ENCODE results near the gene TRIM44.

Gene TRIM44

DNA sequence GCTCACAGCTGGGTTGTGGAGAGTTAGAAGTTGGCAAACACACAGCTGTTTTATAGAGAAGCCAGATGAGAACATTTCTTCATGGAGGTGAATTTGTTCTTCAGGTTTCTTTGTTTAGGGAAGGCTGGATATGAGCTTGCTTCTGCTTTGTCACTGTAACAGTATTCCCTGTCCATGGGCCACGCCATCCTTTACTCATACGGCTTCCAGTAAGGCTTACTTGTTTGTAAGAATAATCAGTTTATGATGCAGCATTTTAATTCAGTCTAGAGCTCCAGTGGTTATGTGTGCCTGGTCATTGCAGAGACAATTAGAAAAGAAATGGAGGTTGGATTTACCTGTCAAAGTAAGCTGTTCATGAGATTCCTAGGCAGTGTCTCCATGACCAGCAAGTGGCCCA lies 131.8 kb downstream of the TRIM44 start:
- DNase-seq = no peak

DNA sequence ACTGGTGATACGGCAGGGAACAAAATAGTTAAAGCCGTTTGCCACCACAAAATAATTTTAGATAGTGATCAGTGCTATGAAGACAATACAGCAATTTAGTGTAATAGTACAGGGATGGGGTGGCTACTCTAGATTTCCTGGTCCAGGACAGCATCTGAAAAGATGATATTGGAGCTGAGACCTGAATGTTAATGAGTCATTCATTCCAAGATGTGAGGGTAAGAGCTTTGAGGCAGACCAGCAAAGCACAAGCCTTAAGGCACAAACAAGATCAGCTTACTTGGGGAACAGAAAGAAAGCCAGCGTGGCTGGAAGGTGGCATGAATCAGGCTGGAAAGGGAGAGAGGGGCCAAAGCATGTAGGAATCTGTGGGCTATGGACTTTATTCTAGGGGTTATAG lies 132.3 kb downstream of the TRIM44 start:
- no peak for DNase-seq

DNA sequence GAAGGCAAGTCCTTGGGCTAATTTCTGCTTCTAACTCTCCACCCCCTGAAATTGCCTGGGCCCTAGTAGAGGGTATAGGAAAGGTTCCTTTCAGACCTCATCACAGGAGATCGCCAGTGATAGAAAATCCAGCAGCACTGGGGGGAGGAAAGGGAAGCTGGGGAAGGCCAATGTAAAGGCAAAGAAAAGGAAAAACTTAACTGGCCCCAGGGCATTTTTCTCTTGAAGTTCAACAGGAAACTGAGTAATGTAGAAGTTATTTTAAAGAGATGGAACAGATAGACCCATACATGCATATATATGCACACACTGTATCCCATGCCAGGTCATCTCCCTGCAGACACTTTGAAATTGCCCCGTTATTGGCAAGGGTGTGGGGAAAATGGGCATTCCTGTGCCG lies 134.0 kb downstream of the TRIM44 start:
- no peak for DNase-seq

DNA sequence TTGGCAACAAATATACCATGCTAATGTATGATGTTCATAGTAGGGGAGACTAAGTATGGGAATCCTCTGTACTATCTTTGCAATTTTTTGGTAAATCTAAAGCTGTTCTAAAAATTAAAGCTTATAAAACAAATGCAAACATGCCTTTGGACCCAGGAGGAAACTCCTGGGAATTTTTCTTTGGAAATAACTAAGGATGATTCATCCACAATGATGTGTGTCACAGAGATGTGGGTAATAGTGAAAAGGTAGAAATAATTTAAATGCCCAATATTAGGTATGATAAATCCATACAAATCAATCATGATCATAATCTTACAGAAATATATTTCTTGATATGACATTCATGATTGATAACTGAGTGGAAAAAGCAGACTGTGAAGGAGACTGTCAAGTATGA lies 135.8 kb downstream of the TRIM44 start:
- DNase-seq = no peak

DNA sequence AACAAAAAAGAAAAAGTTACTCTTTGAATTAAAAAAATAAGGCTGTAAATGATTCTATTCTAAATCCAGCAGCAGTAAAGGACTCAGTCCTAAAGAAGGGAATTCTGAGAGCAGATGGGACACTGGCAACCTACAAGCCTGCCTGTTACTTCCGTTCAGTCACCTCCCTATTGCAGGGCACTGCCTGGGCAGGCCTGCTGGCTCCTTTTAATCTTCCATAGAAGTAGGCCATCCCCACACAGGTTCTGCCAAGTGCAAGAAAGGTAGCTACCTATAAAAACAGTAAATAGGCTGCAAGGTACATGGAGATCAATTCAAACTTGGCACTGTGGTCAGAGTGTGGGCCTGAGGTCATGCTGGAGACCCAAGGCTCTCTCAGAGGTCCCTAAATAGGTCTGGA lies 136.4 kb downstream of the TRIM44 start:
- no peak for DNase-seq

DNA sequence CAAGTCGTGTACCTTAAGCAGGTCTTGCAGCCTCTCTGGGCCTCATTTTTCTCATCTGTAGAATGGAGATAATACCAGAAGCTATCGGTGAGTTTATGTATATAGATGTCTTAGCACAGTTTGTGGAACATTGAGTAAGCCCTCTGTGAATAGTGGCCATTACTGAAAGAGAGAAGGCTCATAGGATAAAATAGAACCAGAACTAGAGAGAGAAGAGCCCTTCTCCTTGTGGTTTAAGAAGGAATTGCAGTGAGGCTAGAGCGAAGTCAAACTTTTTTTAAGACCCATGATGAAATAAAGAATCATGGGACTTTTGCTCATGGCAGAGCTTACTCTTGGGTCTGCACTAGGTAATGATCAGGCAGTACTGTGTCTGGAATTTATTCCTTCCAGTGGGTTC lies 137.1 kb downstream of the TRIM44 start:
- no peak for DNase-seq

DNA sequence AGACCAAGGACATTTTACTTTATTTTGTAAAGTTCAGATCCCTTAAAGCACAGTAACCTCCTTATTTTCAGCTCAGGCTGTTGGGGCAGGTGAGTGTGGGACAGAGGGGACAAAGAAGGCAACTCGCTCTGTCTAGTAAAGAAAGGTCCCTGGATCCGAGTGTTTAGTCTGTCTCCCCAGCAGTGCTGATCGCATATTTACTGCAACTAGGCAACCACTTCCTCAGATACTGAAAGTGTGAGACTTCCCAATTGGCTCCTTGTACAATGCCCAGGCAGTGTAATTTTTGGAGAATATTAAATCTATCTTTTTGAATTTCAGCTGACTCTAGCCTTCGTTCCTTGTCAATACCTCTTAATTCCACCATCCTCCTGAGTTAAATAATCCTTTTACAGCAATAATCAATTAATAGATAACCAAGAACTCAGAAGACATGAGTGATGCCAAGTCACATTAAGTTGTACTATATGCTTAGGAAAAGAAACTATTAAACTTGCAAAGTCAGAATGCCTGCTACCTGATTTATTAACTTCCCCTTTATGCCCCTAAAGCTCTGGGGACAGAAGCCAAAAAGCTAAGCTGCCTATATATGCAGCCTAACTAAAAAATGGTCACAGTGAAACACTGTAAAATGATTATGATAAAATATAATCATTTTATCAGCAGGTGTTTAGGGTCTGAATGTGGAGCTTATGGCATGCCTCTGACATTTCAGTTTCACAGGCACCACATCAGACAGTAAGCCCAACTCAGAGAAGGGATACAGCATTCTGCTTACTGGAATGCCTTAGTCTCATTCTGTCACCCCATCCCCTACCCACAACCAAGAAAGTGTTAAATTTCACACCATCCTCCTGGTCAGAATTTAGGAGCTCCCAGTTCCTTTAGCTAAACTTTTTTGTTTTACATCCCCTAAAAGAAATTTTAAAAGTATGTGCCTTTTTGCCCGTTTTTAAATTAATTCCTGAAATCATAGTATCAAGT lies 138.7 kb downstream of the TRIM44 start:
- DNase-seq = peak in 1 of 2 experiments; percentile 5

DNA sequence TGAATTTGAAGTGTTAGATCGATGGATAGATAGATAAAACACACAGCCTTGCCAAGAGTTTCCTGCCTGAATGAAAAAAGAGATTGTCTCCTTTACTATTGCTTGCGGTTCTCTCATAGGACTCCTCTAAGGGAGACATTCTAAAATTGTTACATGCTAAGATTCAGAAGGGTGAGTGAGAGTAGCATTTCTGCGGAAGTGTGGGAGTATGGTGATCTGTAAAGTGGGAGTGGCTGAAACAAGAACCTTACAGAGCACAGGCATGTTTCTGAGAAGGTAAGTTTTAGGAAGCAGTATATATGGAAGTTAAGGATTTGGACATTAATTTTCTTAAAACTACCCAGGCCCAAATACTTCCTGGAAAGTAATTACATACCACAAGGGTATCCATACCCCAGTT lies 139.6 kb downstream of the TRIM44 start:
- DNase-seq = no peak

DNA sequence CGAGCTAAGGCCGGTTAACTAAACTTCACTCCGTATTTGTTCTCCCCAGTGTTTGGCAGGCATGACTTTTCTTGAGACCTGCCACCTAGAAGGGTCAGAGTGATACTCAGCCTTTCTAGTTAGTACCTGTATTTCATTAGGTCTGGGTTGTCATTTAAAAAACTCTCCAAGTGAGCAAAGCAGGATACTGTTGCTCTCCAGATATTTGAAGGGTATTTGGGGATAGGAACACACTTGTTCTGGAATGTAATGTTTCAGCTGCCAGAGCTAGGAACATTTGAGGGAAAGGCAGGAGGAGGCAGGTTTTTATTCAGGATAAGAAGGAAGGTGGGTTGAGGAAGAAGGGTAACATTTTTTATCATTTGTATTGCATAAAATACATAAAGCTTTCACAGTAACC lies 140.1 kb downstream of the TRIM44 start:
- no peak for DNase-seq

DNA sequence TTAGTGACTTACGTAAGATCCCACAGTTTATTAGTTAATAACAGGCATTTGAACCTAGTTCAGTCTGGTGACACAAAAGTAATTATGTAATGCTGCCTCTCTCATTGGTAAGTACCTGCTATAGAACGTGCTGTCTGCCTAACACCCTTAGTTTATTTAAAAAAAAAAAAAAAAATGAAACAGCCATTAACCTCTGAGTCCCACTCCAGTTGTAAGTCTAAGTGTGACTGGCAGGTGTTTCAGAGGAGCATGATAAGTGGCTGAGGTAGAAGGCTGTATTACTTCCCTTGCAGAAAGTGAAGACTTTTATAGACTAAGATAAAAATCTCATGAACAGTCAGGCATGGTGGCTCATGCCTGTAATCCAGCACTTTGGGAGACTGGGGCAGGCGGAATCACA lies 140.5 kb downstream of the TRIM44 start:
- no peak for DNase-seq

DNA sequence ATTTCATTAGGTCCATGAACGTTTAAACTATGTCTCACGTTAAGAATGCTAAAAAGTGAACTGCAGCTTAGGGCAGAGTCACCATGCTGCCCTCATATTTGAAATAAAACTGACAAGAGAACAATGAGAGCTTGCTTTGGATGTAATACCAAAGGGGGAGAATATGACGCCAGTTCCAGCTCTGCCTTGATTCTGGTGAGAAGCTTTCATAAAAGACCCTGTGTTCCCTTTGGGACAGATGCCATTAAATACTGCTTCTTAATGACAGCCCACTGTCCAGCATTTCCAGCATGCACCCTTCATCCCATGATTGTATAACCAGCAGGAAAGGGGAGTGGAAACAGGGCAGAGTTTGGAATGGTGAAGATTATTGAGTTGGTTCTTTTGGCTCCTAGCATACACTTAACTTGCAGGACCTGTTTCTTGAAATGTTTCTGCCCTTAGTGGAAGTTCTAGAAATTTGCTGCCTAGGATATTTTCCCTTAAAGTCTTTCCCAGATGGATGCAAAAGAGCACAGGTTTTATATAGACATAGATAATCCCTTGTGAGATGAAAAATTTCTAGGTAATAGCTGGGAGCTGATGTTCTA lies 142.0 kb downstream of the TRIM44 start:
- DNase-seq = no peak

DNA sequence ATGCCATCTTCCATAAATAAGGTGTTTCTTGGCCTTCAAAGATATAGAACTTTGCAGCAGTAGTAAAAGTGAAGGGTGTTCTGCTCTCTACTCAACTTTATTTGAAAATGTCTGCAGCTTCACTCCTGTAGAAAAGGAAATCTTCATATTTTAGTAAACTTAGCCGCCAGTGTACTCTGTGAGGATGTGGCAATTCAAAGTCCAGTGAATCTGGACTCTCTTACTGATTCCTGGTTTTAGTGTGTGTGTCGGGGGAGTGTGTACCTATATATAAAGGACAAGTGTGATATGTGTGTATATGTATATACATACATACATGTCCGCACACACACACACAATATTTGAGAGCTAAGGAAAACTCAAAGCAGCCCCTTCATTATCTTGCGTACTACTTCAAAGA lies 147.0 kb downstream of the TRIM44 start:
- DNase-seq = no peak

DNA sequence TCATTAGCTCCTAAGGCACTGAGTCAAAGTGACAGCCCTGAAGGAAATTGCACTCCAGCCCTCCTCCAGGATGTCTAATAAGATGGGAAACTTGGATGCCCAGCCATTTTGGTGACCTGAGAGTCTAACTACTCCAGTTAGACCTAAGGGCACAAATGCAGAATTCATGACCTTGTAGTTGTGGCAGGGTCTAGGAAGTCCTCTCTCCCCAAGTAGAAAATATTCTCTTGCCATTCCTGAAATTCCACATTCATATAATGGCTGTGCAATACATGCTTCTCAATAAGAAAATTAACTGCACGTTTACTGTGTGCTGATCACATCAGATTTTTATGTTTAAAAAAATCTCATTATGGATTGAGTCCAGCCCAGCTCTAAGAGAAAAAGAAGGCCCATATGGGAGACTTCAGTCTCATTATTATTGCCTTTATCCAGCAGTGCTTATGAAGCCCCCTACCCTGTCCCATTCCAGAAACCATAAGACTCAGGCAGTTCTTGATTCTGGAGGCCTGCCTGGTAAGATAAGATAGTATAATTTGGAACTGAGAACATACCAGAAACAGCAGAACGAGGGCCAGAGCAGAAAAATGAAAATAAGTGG lies 147.6 kb downstream of the TRIM44 start:
- DNase-seq = no peak

DNA sequence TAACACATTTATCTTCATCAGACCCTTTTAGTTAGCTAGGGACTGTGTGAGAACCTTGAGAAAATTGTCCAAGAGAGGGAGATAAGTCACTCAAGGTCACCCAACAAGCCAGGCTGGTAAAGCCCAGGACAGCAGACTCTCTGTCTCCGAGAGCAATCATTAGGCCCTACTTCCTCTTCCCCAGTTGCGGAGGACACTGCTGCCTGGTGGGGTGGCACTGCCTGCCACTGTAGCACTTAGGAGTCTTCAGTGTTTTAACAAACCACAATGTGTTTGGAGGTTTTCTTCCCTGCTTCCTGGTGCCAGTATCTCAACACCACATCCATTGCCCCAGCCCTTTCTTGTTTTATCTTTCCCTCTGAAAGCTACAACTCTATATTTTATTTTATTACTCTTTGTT lies 149.2 kb downstream of the TRIM44 start:
- peak; percentile 77 to 85 for DNase-seq

DNA sequence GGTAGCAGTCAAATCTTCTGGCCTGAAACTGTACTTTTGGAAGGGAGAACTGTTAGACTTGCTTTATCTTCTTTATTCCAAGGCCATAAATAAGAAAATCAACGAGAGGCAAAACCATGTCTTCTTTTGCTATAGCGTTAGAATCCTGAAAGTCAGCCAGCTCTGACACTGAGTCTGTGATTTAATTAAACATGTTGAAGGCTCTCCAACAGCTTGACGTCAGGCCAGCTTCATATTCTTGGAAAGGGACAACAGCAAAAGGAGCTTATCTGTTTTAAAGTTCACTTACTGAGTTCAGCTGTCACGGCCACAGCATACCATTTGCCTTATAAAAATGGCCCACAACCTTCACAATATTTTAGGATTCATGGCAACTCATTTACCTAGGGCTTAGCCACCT lies 150.3 kb downstream of the TRIM44 start:
- DNase-seq = no peak

DNA sequence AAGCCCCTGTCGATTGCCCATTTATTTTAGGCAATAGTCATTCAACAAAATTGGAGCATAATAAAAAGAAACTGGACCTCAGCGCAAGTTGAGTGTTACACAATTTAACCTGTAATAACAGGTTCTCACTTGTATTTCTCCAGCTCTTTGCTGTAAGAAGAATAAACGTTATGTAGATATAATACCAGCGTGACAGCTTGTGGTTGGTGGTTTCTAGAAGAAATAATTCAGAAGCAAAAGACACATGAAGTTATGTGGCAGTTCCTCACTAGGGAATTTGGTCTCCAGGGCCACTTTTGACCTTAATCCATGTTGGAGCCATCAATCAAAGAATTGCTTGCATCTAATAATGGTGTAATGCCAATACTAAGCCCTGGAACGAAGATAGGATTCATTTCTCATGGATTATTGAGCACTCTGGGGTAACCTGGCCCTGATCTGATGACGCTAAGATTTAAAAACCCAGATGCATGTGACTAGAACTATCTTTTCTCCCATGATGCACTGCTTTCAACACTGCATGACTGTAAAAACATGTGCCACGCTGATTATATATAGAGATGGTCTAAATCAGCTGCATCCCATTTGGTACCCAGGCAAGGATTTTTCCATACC lies 151.6 kb downstream of the TRIM44 start:
- DNase-seq = no peak

DNA sequence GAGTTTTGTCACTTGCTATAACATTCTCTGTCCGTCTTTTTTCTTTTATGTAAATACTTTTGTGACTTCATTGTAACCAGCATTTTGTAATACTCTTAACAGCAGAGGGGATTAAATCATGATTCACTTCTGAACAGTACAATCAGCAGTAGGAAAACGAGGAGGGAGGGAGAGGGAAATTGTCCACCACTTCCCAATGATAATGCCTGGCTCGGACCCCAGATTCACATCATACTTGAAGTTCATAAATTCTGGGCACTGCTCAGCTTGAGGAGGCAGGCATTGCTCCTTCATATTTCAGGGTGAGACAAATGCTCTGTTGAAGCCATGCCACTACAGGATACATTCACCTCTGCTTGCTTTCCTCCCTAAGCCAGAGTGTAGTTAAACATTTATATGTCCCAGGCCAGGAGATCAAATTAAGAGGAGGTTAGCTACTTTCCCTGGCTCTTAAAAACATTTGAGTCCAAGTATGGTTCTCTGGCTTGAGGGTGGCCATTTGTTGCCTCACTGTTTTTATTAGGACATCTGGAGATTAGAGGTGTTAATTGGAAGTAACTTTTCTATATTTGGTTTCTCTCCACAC lies 152.2 kb downstream of the TRIM44 start:
- no peak for DNase-seq

DNA sequence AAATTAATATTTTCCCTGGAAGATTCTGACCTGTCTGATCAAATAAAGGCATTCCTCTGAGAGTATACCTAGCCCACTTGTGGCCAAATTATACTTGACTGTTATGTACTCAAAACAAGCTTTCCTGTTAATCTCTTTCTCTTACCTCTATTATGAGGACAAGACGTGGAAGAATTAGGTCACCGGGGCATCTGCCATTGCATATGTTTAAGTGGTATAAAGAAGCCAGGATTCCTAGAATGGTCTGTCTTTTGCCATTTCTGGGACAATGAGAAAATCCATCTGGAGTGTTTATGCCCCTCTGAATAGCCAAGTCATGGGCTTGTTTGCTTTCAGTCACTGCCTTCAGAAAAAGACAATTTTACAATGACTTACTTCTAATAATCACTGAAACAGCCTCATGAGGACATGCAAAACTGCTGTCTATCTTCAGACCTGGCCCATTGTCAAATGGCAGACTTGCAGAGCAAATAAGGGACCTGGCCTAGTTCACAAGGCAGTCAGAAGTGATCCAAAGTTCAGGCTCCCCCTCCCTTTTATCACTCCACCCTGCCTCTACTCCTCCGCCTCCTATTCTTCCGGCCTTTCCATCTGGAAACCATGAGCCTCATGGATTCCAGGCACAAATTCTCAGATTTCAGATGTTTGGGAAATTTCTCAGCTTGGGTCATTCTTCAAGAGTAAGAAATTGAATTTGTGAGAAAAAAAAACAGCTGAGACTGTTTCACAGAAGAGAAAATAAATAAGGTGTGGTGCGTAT lies 153.2 kb downstream of the TRIM44 start:
- no peak for DNase-seq

DNA sequence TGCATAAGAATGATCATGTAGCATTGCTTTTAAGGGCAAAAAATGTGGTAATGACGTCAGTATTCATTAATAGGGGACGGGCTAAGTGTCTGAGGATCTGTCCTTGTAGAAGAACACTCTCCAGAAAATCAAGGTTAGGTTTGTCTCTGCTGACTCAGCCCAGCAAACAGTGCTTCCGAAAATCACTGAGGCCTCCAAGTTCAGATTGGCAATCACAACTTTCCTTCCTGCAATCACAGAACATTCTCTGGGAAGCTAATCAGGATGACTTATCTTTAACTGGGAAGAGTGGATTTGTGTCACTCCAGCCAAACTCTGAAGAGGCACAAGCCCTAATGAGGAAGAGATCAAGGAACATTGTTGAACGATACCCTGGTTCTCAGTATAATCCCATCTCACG lies 158.0 kb downstream of the TRIM44 start:
- DNase-seq = no peak

DNA sequence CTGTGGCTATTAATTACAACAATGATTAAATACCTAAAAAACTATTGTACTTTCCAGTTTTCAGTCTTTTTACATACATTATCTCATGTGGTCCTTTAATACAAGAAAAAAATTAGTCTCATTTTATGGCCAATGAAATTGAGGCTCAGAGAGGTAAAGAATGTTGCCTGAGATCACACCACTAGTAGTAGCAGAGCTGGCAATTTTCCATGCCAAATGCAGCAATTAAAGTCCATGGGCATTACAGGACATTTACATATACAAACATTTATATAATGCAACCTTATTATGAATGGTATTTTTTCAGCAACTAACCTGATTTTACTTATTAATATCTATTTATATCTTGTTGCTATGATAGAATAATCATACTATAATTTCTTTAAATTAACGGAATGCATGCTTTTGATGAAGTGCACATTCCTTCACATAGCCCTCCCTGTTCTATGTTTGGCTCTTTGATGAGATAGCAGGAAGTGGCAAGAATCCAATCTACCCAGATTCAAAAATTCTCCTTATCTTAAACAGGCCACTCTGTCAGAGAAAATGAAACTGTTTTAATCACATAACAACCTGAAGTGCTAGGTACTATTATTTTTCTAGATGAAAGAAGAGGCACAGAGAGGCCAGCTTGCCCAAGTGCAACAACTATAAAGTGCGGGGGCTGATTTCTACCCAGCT lies 160.4 kb downstream of the TRIM44 start:
- no peak for DNase-seq

DNA sequence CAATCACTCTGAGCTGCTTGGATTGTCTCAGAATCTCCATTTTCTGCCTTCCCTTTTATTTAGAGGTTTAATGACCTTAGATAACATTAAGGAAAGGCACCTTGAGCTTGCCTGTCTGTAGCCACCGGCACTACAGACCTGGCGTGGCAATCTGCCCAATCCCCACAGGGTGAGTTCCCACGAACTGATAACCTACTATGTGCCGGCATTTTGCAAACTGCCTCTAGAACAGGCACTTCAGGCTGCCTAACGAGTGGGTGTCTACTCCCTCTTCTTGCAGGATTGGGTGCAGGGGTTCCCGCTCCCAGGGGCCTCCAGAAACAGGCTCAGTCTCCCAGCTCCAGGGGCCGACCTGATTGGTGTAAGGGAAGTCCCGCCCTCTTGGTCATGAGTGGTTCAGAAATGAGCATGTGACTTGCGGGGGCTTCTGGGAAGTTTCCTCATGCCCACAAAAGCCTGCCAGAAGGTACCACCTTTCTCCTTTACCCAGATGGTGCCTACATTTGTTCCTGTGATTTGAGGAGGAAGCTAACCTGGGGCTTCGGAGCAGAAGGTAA lies 161.2 kb downstream of the TRIM44 start:
- DNase-seq = no peak

DNA sequence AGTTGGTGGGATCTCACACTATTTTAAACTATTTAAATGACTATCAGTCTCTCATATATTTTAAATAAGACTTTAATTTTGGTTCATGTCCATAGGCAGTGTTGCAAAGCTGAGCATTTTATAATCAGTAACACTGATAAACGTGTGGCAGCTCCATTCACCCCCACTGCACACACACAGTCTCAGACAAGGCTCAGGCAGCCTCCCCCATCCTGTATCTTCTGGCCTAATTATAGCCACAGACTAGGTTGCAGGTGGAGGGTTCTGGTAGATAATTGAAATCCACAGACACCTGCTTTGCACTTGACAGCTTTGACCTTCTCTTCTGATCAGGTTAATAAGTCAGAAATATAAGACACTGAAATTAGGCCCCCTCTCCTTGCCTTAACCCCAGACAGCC lies 162.8 kb downstream of the TRIM44 start:
- DNase-seq = no peak

All from Kasumi-1 (cell line).